ENCODE data around the gene ARNT2.

ARNT2 gene

DNA sequence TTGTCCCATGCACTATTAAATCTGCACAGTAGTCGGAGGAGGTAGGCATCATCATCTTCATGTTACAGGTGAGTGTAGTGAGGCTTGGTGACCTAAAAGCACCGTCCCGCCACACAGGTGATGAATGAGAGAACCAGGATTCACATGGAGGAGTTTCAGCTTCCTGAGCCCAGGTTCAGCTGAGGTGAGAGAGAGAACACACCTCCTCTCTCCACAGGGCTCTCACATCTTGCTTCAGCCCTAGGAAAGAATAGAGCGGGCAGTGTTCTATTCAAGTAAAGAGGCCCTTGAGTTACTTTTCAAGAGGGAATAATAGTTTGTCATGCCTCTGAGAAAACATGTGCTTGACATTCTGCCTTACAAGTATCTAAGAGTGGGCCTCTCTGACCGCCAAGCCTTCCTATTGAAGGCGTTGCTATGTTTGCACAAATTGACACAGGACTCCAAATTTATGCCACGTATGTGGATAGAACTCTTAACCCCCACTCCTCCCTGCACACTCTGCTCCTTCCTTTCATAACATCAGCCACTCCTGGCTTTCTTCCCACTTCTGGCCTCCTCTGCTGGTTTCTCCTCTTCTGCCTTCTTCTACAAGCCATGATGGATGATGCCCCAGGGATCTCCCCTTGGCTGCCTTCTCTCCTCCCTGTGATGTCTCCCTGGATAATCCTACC, 152.6 kb downstream of the ARNT2 start:
- no peak for DNase-seq (ENCODE audit: low spot score)

DNA sequence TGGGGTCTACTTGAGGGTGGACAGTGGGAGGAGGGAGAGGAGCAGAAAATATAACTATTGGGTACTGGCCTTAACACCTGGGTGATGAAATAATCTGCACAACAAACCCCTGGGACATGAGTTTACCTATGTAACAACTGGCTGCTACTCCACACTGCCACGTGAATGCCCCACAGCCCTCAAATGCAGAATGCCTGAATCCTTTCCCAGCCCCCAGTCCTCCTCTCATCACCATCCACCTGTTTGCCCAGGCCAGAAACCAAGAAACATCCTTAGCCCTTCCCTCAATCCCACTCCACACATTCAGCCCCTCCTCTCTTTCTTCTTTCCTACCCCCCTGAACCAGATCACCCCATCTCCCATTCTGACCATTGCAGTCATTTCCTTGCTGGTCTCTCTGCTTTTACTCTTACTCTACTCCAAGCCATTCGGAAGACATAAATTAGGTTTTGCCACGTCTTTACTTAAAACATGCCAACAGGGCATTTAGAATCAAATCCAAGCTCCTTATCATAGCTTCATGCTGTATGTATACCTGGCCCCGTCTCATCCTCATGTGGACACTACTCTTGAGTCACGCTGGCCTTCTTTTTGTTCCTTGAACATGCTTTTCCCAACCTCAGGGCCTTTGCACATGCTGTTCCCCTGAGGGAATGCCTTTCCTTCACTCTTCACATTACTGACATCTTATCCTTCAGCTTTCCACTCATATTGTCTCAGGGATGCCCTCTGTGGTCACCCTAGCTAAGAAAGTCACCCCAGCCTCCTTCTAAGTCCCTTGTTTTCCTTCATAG, 153.5 kb downstream of the ARNT2 start:
- DNase-seq (ENCODE audit: low spot score) = no peak

DNA sequence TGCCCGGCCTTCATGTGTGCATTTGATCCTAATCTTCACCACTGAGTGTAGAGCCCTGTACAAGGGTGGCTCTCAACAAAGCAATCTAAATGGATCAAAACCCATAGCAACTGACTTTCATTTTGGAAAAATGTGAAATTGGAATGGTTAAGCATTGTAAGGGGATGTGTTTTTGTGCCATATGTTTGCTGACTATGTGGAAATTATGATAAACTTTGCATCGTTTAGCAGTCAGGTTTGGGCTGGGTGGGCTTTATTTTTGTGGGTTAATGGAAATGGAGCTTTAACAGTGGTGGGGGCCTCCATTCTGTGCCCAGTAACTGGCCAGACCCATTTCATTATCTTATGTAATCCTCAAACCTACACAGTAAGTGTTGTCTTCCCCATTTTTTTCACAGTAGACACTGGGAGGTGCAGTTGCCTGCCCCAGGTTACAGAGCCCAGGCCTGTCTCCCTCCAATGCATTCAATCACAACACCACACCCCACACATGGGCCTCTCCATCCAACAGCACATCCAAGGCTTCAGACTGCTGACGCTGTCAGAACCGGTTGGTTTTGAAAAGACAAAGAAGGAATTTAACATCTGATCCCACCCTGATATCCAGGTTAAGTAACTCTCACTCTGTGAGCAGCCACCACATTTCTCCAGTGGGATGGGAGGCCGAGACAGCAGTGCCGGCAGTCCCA, 154.6 kb downstream of the ARNT2 start:
- no peak for DNase-seq (ENCODE audit: low spot score)

DNA sequence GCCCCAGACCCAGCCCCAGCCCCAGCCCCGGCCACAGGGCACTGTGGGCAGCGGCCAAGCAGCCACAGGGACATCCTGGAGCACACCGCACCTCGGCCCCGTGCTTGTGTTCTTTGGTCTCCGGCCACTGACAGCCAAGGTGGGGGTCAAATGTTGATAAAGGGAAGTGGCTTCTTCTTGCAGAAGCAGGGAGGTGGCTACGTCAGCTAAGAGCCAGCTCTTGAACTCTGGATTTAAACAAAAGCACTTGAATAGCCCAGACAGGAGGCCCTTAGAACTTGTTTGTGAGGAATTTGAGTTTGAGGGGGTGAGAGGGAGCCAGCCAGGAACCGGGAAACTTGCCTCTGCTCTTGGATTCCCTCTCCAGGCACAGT, 155.1 kb downstream of the ARNT2 start:
- no peak for DNase-seq (ENCODE audit: low spot score)

DNA sequence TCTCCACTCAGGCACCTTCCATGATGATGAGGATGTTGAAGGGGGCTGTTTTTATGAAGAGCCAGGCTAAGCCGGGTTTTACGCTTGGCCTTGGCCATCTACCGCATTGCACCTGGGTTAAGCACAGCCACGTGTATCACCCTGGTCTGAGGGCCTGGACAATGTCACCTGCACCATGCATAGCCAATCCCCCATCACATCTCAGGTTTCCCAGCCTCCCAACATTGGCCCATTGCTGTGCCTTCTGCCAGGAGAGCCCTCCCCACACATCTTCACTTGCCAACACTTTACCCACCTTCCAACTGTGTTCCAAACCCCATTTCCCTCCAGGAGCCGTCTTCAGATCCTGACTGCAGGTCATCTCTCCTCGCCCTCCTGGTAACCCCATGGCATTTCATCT, 155.6 kb downstream of the ARNT2 start:
- DNase-seq (ENCODE audit: low spot score) = no peak

DNA sequence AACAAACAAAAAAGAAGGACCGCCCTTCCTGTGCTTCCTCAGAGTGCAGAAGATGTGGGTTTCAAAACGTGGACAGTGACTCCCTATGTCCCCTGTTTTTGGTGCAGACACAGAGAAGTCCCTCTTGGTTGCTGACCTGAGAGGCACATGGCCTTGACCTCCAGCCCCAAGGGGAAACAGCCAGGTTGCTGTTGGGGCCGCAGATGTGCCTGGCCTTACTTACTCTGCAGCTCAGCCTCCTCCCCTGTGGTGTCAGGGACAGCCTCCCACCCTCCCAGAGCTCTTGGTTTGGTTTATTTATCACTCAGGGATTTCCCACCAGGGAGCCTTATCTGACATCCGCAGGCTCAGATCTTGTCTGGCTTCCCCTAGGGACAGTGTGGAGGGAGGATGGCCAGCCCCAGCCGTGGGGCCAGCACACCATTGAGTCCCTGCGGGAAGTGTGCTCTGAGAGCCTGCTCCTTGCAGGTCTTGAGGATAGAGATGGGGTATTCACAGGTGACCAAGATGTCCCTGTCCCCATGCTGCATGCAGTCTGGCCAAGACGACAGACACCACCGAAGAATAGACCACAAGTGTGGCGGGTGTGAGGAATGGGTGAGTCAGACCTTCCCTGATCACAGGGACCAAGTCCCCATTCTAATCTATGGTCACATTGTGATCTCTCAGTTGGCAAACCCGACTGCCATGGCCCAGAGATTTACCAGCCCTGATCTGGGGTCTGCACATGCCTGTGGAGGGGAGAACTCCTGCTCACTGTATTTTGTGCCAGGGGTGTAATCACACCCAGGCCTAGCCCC, 156.6 kb downstream of the ARNT2 start:
- no peak for DNase-seq (ENCODE audit: low spot score)

DNA sequence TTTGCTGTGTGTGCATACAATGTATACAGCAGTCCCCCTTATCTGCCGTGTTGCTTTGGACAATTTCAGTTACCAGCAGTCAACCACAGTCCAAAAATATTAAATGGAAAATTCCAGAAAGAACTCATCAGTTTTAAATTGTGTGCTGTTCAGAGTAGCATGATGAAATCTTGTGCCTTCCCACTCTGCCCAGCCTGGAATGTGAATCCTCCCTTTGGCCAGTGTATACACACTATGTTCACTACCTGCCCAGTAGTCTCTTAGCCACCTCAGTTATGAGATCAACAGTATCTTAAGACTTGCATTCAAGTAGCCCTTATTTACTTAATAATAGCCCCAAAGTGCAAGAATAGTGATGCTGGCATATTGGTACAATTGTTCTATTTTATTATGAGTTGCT, 157.3 kb downstream of the ARNT2 start:
- peak; percentile 24 for DNase-seq (ENCODE audit: low spot score)

DNA sequence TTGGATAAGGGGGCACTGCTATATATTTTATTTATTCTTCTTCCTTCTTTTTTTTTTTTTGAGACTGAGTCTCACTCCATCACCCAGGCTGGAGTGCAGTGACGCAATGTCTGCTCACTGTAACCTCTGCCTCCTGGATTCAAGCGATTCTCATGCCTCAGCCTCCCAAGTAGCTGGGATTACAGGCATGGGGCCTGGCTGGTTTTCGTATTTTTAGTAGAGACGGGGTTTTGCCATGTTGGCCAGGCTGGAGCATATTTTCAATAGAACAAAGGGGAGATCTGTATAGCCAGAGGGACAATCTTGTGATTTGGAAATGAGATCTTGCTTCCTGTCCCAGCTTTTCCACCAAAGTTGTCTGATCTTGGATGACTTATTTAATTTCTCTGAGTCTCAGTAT, 157.9 kb downstream of the ARNT2 start:
- no peak for DNase-seq (ENCODE audit: low spot score)

DNA sequence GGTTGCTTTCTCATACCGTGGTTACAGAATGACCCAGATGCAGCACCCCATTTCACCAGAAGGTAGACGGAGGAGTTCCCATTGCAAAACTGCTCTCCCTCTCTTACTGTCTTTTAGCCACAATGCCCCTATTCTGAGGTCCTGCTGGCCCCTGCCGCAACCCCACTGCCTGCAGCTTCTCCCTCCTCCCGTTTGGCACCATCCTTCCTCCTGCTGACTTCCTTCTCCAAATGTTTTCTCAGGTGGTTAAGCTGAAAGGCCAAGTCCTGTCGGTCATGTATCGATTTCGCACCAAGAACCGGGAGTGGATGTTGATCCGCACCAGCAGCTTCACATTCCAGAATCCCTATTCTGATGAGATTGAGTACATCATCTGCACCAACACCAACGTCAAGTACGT, 158.7 kb downstream of the ARNT2 start:
- DNase-seq (ENCODE audit: low spot score) = no peak

DNA sequence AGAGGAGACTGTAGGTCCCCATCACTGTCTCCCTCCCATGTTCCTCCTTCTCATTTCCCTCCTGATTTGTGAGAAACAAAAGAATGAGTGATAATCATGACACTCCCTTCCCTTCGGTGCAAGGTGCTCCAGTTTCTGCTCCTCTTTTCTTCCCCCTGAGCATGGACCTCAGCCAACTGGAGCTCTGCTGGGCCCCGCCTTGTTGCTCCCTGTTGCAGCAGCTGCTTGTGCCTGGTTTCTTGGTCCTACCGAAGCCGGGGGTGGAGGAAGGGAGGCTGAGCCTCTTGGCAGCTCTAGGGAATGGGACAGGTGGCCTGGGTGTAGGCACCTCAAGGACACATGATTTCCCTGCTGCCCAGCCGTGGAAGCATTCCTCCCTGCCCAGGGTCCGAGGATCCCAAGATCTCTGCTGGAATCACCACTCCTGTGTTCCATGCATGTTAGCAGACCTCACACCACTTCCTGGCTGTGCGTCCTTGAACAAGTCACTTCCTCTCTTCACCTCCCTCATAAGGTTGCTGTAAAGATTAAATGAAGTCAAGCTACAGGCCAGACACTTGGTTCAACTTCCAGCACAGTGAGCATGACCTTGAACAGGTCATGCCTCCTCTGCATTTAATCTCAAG, 159.3 kb downstream of the ARNT2 start:
- no peak for DNase-seq (ENCODE audit: low spot score)

DNA sequence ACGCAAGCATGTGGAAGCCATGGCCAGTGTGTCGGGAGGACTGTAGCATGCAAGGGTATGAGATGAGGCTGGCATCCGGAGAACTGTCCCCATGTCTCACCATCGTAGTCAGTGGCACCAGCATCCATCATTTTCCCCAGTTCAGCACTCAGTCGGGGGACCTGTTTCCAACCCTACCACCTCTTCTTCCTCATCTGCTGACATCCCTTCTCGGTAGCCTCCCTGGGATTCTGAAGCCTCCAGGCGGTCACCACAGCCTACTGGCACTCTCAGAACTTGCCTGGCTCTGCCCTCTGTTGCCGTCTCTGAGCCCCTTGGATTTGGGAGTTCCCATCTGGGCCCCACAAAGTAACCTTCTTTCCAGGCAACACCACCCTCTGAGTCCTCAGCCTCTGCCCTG, 159.9 kb downstream of the ARNT2 start:
- DNase-seq (ENCODE audit: low spot score) = no peak

DNA sequence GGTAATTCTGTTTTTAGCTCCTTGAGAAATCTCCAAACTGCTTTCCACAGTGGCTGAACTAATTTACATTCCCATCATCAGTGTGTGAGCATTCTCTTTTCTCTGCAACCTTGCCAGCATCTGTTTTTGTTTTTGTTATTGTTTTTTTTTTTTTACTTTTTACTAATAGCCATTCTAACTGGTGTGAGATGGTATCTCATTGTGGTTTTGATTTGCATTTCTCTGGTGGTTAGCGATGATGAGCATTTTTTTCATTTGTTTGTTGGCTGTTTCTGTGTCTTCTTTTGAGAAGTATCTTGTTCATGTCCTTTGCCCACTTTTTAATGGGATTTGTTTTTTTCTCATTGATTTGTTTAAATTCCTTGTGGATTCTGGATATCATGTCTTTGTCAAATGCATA, 161.2 kb downstream of the ARNT2 start:
- DNase-seq (ENCODE audit: low spot score) = no peak

DNA sequence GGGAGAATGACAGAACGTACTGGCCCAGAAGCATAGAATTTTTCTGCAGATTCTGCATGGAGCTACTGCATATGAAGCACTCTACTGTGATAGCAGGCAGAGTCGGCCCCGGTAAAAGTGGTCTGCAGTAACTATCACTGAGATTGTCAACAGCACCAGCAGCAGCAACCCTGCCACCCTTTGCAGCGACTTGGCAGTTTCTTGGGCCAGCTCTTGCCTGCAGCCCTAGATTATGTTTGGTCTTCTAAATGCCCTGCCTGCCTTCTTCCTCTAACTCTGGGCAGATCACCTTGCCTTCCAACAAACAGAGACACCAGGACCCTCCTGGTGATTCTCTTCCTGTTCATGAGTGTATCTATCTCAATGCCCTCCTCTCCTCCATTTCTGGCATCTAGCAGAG, 161.8 kb downstream of the ARNT2 start:
- DNase-seq (ENCODE audit: low spot score) = no peak

DNA sequence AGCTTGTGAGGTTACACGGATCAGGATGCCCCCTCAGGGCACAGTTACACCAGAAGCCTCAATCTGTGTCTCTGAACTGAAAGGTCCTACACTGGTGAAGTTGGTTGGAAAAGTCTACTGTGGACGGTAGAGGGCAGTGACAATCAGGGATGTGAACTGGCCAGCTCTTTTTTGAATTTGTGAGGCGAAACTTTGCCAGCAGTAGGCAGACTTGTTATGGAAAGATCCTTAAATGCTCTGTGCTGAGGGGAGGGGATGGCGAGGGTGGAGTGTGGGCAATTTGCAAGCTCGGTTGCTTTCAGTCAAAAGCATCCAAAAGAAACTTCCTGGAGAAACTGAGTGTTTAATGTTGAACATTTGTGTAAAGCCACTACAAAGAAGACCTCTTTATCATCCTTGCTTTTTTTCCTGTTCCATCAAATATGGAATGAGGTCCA, 163.6 kb downstream of the ARNT2 start:
- DNase-seq (ENCODE audit: low spot score) = peak; percentile 85

DNA sequence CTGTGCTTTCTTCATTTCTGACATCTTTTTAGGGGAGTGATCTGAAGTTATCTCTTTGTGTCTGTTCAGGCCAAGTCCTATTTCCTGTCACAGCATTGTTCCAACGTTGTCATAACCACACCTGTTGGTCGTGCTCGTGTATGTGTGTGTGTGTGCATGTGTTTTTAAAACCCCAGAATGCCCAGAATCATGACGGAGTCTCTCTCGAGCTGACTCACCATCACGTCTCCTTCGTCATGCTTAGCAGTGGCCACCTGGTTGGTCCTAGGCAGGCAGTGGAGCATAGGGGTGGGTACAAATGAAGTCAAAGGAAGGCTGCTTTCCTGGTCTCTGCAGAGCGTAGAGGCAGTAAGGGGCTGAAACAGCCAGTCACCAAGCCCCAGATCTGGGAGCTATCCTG, 164.1 kb downstream of the ARNT2 start:
- no peak for DNase-seq (ENCODE audit: low spot score)

DNA sequence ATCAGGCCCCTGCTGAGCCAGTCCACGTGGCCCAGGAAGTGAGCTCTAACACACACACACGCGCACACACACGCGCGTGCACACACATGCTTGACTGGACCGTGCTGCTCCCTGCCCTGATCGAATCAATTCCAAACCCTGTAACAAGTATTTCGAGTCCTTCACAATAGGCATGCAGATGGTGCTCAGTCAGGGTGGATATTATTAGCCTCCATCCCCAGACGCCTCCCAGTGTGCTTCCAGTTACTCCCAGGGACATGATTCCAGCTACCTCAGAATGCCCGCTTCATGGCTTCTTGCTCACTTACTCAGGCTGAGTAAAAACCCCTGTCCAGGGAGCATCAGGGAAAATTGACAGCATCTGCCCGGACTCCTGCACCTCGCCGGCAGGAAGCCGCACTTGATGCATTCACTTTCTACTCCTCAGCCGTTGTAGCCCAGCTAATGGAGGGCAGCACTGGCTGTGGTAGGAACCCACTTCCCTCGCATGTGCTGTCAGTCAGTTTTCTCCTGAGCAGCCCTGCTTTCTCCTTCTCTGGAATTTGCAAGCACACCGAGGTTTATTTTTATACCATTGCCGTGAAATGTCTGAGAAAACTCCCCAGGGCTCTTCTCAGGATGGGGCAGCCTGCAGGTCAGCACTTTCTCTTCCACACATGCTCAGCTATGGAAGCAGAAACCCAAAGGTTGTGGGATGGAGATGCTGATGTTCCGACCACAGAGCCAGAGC, 164.9 kb downstream of the ARNT2 start:
- DNase-seq (ENCODE audit: low spot score) = no peak

DNA sequence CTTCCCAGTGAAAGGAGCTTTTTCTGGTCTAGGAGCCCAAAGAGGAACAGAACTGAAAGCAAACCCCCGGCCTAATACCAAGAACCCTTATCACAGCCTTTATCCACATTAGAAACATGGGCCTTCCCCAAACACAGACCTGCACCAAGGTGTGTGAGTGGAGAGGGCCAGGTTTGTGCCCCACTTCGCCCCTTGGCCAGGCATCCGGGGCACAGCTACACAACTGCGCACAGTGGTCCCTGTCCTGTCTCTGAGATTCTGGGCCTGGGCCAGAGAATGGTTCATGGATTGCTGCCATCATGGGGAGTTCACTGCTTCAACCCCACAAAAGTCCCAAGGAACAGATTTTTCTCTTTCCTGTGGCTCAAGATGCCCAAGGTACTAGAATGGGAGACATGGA, 165.5 kb downstream of the ARNT2 start:
- DNase-seq (ENCODE audit: low spot score) = no peak

DNA sequence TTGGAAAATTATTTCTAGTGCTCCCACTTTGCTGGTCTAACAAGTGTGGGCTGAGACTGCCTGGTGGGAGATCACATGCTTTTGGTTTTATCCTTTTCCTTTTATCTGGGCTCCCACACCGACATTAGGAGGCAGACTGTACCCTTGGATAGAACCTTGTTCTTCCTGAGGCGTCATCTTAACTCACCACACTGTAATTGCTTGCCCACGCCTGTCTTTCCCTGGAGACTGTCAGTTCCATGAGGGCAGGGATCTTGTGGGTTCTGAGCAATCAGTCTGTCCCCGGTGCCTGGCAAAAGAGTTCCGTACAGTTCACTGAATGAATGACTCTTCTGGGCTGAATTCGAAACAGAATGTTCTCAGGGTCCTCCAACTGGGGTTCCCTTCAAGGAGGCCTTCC, 166.4 kb downstream of the ARNT2 start:
- no peak for DNase-seq (ENCODE audit: low spot score)

DNA sequence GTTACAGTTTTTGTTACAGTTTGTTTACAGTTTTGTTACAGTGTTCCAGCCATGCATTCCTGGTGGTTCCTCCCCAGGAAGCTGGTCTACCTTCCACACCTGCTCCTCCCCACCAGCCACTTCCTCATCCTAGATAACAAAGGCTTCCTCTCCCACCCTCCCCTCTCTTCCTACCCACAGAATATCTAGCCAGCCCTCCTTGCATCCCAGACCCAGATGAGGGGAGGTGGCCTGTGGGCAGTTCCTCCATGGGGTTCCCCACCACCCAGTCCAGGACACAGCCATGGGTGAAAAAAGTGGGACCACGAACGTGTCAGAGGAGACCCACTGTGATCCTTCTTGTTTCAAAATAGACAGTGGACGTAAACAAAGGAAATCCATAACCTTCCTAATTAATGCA, 168.2 kb downstream of the ARNT2 start:
- DNase-seq (ENCODE audit: low spot score) = no peak

DNA sequence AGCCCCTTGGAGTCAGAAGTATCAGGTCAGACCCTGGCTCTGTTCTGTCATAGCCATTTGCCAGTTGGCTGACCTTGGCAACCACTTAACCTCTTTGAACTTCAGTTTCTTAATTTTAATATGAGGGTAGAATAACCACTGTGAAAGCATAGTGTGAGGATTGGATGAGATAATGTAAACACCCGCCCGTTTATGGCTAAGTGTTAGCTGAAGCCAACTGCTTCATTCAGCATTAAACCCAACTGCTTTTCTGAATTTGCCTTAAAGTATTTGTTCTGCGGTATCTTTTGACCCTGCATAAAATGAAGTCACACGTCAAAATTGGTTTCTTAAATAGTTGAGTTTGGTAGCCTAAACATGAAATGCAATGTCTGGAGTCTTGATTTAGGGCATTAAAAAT, 169.4 kb downstream of the ARNT2 start:
- DNase-seq (ENCODE audit: low spot score) = no peak

DNA sequence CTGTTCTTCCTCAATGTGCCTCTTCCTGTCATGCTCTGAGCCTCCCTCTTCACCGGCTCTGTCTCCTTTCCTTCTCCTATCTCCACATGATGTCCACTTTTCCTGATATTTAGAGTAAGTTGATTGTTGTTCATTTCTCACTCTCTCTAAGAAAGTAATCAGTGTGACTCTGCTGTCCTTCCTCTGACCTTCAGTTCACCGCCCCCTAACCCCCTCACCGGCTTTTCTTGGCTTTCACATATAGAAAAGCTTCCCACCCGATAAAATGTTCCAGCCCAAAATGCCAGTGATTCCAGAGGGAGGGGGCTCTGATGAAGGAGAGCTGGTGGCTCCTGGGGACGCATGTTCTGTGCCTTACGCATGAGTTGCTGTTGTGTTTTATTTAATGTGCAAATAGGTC, 170.4 kb downstream of the ARNT2 start:
- DNase-seq (ENCODE audit: low spot score) = no peak
